Neural cell (in vitro differentiated cells): ENCODE measurements around the gene PIKFYVE. TPM values are rescaled to one million over a fixed set of nuclear protein-coding genes. Genes with fewer than 3 reads are reported as not detected.

Source experiments
- H2AFZ ChIP-seq: fragments of 200-600, 300-800 bp; sonication (generic), shearing (Covaris generic); 2 replicates; pipeline ENCODE4 v1.6.0; 2014; ENCODE audit warnings: low read depth, mild to moderate bottlenecking, antibody characterized with exemption, low read length, moderate library complexity
- H3F3A ChIP-seq: fragments of 200-600 bp; shearing (Covaris generic); 2 replicates; pipeline ENCODE4 v1.6.1; 2016; ENCODE audit warnings: mild to moderate bottlenecking, moderate library complexity, mixed read lengths, antibody characterized with exemption, low read length; ENCODE audit not compliant: insufficient read depth, poor library complexity, severe bottlenecking
- H3K27ac ChIP-seq: fragments of 200-600, 300-800 bp; sonication (generic), shearing (Covaris generic); 2 replicates; pipeline ENCODE4 v1.5.1; 2014; ENCODE audit warnings: mild to moderate bottlenecking, low read length, moderate library complexity
- H3K27me3 ChIP-seq: fragments of 300-800, 200-600 bp; sonication (generic), shearing (Covaris generic); 2 replicates; pipeline ENCODE4 v1.6.0; 2014; ENCODE audit warnings: mild to moderate bottlenecking, low read depth, low read length, moderate library complexity; ENCODE audit not compliant: insufficient read depth
- H3K36me3 ChIP-seq: fragments of 300-800, 200-600 bp; sonication (generic), shearing (Covaris generic); 2 replicates; pipeline ENCODE4 v1.5.1; 2014; ENCODE audit warnings: mild to moderate bottlenecking, antibody characterized with exemption, low read length, moderate library complexity; ENCODE audit not compliant: insufficient read depth
- H3K4me2 ChIP-seq: fragments of 300-800, 200-600 bp; sonication (generic), shearing (Covaris generic); 2 replicates; pipeline ENCODE4 v1.6.0; 2014; ENCODE audit warnings: mild to moderate bottlenecking, low read length
- H3K4me3 ChIP-seq: fragments of 300-800, 200-600 bp; sonication (generic), shearing (Covaris generic); 2 replicates; pipeline ENCODE4 v1.5.1; 2014; ENCODE audit warnings: mild to moderate bottlenecking, low read length, moderate library complexity
- H3K79me2 ChIP-seq: fragments of 200-600 bp; shearing (Covaris generic); replicated peaks from 2 replicates; pipeline ENCODE4 v1.6.0; 2014; ENCODE audit warnings: mild to moderate bottlenecking, low read length, moderate library complexity; ENCODE audit not compliant: insufficient read depth
- H3K9ac ChIP-seq: fragments of 300-800, 200-600 bp; sonication (generic), shearing (Covaris generic); 2 replicates; pipeline ENCODE4 v1.6.1; 2016; ENCODE audit warnings: mild to moderate bottlenecking, low read length, mixed read lengths
- H3K9me2 ChIP-seq: fragments of 200-600 bp; shearing (Covaris generic); 2 replicates; pipeline ENCODE4 v1.6.1; 2016; ENCODE audit warnings: mild to moderate bottlenecking, low read length, mixed read lengths; ENCODE audit not compliant: insufficient read depth
- H3K9me3 ChIP-seq: fragments of 200-600, 300-800 bp; sonication (generic), shearing (Covaris generic); 2 replicates; pipeline ENCODE4 v1.6.1; 2016; ENCODE audit warnings: mild to moderate bottlenecking, mixed run types, low read length, moderate library complexity, mixed read lengths
- H4K20me1 ChIP-seq: fragments of 200-600 bp; shearing (Covaris generic); 2 replicates; pipeline ENCODE4 v1.6.1; 2016; ENCODE audit warnings: mild to moderate bottlenecking, mixed run types; ENCODE audit not compliant: insufficient read depth
- CTCF ChIP-seq: fragments of 450-650 bp; IDR thresholded peaks from 2 replicates; pipeline ENCODE4 v1.5.1; 2014; ENCODE audit warnings: antibody characterized with exemption, mild to moderate bottlenecking, moderate library complexity; ENCODE audit not compliant: poor library complexity, severe bottlenecking
- EP300 ChIP-seq: fragments of 450-650 bp; conservative IDR thresholded peaks from 2 replicates; pipeline ENCODE4 v1.6.1; 2014; ENCODE audit warnings: antibody characterized with exemption, mild to moderate bottlenecking, moderate library complexity; ENCODE audit not compliant: poor library complexity, severe bottlenecking
- EZH2 ChIP-seq: fragments of 200-600, 300-800 bp; shearing (Covaris generic), sonication (generic); IDR thresholded peaks from 2 replicates; pipeline ENCODE4 v1.6.1; 2014; ENCODE audit warnings: antibody characterized with exemption, low read length, borderline replicate concordance, mild to moderate bottlenecking; ENCODE audit not compliant: insufficient read depth, poor library complexity, severe bottlenecking
- MXI1 ChIP-seq: fragments of 450-650 bp; conservative IDR thresholded peaks from 2 replicates; pipeline ENCODE4 v1.6.1; 2014; ENCODE audit warnings: antibody characterized with exemption, mild to moderate bottlenecking; ENCODE audit not compliant: poor library complexity, severe bottlenecking
- POLR2AphosphoS5 ChIP-seq: IDR thresholded peaks from 2 replicates; pipeline ENCODE4 v1.6.1; 2012
- RAD21 ChIP-seq: fragments of 450-650 bp; conservative IDR thresholded peaks from 2 replicates; pipeline ENCODE4 v1.6.1; 2014; ENCODE audit warnings: antibody characterized with exemption, mild to moderate bottlenecking, moderate library complexity
- SMC3 ChIP-seq: fragments of 450-650 bp; conservative IDR thresholded peaks from 2 replicates; pipeline ENCODE4 v1.6.1; 2014; ENCODE audit warnings: antibody characterized with exemption, mild to moderate bottlenecking, moderate library complexity; ENCODE audit not compliant: poor library complexity
- TAF1 ChIP-seq: IDR thresholded peaks from 2 replicates; pipeline ENCODE4 v1.6.1; 2012; ENCODE audit warnings: low read depth
- polyA plus RNA-seq: library from polyadenylated mRNA; depleted of rRNA; stranded (reverse); fragments of >200 nt; gene quantifications from 2 replicates; pipeline ENCODE4 v1.2.3, GENCODE V29; 2014
- TF ChIP-seq, protein P1 (sequence below): IDR thresholded peaks from 2 replicates; pipeline ENCODE4 v1.6.1; 2012; ENCODE audit warnings: borderline replicate concordance

PIKFYVE gene
- polyA plus RNA-seq, 1 donor from 2014 or later = 27.1 TPM

- Histone ChIP-seq H3K79me2 (no peaks in the 10 kb centered on the region), H3K27me3 (no peaks in the 10 kb centered on the region), H3K27ac (no peak overlapping the region), H4K20me1 (no peaks in the 10 kb centered on the region), H3K9me2 (no peaks in the 10 kb centered on the region), H3K36me3 (peaks cover 12% of the 10 kb centered on the region), H3K9me3 (peaks cover under 1% of the 10 kb centered on the region), H2AFZ (no peak overlapping the region), H3F3A (no peaks in the 10 kb centered on the region), H3K9ac (no peak overlapping the region), H3K4me3 (no peak overlapping the region), H3K4me2 (no peak overlapping the region)
- TF ChIP-seq RAD21 (no peak), CTCF (no peak), MXI1 (no peak), POLR2AphosphoS5 (no peak), EP300 (no peak), TAF1 (no peak), EZH2 (no peak), SMC3 (no peak)
- TF ChIP-seq, protein P1, sequence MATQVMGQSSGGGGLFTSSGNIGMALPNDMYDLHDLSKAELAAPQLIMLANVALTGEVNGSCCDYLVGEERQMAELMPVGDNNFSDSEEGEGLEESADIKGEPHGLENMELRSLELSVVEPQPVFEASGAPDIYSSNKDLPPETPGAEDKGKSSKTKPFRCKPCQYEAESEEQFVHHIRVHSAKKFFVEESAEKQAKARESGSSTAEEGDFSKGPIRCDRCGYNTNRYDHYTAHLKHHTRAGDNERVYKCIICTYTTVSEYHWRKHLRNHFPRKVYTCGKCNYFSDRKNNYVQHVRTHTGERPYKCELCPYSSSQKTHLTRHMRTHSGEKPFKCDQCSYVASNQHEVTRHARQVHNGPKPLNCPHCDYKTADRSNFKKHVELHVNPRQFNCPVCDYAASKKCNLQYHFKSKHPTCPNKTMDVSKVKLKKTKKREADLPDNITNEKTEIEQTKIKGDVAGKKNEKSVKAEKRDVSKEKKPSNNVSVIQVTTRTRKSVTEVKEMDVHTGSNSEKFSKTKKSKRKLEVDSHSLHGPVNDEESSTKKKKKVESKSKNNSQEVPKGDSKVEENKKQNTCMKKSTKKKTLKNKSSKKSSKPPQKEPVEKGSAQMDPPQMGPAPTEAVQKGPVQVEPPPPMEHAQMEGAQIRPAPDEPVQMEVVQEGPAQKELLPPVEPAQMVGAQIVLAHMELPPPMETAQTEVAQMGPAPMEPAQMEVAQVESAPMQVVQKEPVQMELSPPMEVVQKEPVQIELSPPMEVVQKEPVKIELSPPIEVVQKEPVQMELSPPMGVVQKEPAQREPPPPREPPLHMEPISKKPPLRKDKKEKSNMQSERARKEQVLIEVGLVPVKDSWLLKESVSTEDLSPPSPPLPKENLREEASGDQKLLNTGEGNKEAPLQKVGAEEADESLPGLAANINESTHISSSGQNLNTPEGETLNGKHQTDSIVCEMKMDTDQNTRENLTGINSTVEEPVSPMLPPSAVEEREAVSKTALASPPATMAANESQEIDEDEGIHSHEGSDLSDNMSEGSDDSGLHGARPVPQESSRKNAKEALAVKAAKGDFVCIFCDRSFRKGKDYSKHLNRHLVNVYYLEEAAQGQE = no peak
These were observed 92.9 kb downstream of the PIKFYVE start for GRCh38 chr2:208358758-208359631.

DNA sequence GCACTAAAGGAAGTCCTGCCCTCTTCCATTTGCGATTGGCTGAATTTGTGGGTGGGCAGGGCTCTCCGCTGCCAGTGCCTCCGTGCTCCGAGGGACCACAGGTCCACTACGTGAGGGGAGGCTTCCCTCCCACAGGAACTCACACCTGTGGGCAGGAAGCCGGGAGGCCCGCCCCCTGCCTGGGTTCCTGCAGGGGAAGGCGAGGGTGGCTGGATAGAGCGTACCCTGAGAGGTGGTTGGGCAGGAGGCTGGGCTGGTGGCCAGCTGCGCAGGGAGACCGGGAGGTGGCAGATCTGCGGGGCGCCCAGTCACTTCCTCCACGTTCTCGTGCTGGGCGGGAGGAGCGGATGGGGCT lies 93.6 kb downstream of the PIKFYVE start:
- H3K79me2 ChIP-seq = no peaks in the 10 kb centered on the region
- no peak overlapping the region for H2AFZ ChIP-seq
- no peaks in the 10 kb centered on the region for H3K9me2 ChIP-seq
- TF ChIP-seq POLR2AphosphoS5 (no peak), TAF1 (no peak), RAD21 (no peak), CTCF (no peak), MXI1 (no peak), SMC3 (no peak), EZH2 (no peak), EP300 (no peak)
- TF ChIP-seq, protein P1 = no peak
- H3K4me2 ChIP-seq = no peak overlapping the region
- no peak overlapping the region for H3K4me3 ChIP-seq
- H3K9ac ChIP-seq = no peak overlapping the region
- peaks cover 6% of the 10 kb centered on the region for H3K9me3 ChIP-seq
- H3K27ac ChIP-seq = no peak overlapping the region
- H3K27me3 ChIP-seq = no peaks in the 10 kb centered on the region
- H4K20me1 ChIP-seq = no peaks in the 10 kb centered on the region
- H3F3A ChIP-seq = no peaks in the 10 kb centered on the region
- H3K36me3 ChIP-seq = peaks cover 8% of the 10 kb centered on the region
